Epithelial cell of proximal tubule (primary cell): Measurements from ENCODE around the gene GPR89A. TPM values are rescaled to one million over a fixed set of nuclear protein-coding genes. Genes with fewer than 3 reads are reported as not detected.
"Not testable (repeated sequence)": the region's sequence is repeated elsewhere in the genome, so short reads cannot be mapped to it uniquely, and the experiment has no call there.

ENCODE experiments used
- DNase-seq: peaks from one replicate; pipeline ENCODE4 v3.0.0-alpha.2; 2011; ENCODE audit warnings: low read depth
- H3K4me3 ChIP-seq: 2 replicates; pipeline ENCODE4 v1.5.1; 2011; ENCODE audit warnings: low read depth, mild to moderate bottlenecking, low read length
- total RNA-seq: library from RNA; depleted of rRNA; stranded (reverse); fragments of >200 nt; gene quantifications from 2 replicates; pipeline ENCODE4 v1.2.3, GENCODE V29; 2015
- TF ChIP-seq, protein P1 (sequence below): conservative IDR thresholded peaks from 2 replicates; pipeline ENCODE4 v1.5.1; 2012; ENCODE audit warnings: low read depth, mild to moderate bottlenecking, low read length

GPR89A gene
- total RNA-seq, 1 donor from 2014 or later, result 23.5 TPM

DNA sequence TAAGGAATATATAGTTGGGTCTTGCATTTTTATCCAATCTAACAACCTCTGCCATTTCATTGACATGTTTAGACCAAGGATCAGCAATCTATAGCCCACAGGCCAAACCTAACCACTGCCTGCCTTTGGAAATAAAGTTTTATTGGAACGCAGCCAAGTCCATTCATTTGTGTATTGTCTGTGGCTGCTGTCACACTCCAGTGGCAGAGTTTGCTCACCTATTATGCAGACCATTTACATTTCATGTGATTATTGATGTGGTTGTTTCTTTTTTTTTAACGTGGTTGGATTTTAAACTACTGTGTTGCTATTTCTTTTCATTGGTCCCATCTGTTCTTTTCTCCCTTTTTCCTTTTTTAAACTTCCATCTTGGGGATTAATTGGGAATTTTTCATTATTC is 54.7 kb downstream of the GPR89A start:
- DNase-seq, result peak; percentile 15

DNA sequence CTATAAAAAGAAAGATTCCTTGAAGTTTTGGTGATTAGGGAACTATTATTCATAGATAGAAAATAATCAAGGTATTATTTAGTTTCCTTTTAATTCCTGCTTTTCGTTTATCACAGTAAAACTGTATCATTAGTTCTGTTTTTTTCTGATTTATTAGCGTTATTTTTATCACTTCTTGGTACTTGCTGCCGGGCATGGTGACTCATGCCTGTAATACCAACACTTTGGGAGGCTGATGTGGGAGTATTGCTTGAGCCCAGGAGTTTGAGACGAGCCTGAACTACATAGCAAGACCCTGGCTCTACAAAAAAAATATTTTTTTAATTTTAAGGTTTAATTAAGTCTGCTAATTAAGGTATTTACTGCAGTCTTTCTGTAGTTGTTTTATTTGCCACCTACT is 57.2 kb downstream of the GPR89A start:
- not testable (repeated sequence) for H3K4me3 ChIP-seq, DNase-seq

More for the DNA sequence above, 54.7 kb downstream of the GPR89A start:
- not testable (repeated sequence) for H3K4me3 ChIP-seq

DNA sequence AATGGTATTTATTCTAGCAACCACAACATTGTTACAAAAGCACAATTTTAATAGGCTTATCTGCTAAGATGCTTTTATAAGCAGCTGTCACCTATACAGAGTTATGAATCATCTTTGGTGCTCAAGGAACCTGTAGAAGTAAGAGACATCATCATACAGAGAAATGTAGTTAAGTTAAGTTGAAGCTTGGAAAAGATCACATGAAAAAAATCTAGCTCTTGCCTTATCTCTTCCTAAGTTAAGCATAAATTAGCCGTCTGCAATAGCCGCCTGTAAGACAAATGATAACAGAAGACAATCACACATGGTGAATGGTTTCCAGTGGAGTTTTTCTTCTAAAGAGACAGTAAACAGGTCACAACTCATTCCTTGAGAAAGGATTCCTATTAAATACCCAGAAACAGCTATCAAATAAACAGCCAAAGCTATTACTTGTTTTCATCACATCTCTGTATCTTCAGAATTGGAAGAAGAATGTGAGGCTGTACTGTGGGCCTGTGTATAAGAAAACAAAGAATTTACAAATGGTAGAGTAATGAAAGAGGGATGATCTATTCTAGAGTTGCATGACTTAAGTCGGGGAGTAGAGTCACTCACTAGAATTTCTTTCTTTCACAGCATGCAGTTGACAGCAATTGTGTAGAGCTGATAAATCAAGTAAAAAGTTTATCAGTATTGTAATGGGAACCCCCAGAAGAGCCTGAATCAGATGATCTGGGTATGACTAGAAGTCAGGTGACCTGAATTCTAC is 63.4 kb downstream of the GPR89A start:
- not testable (repeated sequence) for DNase-seq, H3K4me3 ChIP-seq

DNA sequence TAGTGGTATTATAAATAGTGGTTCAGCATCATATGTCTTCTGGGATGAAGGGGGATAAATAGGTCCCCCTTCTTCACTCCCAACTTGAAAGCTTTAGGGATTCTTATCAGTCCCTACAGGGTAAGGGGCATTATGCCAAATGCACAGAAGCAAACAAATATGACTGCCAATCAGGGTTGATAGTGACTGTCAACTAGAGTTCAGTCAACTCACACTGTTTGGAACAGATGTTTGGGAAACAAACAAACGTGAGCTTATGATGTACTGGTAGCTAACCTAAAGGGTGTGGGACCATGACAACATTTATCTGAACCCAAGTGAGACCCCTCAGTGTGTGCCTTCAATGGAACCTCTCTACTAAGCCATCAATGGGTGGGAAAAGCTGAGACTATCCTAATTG is 65.4 kb downstream of the GPR89A start:
- not testable (repeated sequence) for DNase-seq, H3K4me3 ChIP-seq

DNA sequence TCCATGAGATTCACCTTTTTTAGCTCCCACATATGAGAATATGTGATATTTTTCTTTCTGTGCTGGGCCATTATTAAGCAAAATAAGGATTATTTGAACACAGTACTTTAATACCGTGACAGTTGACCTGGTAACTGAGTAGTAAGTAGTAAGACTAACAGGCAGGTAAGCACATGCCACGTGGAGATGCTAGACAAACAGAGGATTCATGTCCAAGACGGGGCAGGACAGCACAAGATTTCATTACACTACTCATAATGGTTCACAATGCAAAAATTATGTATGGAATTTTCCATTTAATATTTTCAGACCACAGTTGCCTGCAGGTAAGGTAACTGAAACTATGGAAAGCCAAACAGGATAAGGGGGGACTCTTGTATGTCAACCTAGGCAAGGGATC is 77.1 kb downstream of the GPR89A start:
- not testable (repeated sequence) for H3K4me3 ChIP-seq, DNase-seq

DNA sequence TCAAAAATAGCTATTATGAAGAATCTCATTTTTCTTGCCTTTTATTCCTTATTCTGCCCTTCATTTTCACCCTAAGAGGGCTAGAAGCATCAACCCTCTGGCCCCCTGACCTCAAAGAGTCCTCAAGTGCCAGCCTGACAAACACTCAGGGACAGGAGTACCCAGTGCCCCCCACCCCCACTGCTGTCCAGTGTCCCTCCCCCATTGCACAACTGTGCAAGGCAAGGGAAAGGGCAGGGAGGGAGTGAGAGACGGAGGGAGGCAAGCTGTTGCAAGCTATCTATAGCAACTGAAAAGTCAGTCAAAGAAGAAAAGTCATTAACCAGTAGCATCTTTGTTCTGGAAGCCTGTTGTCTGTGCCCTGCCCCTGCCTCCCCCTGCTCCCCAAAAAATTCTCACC is 78.3 kb downstream of the GPR89A start:
- H3K4me3 ChIP-seq, DNase-seq: not testable (repeated sequence)

DNA sequence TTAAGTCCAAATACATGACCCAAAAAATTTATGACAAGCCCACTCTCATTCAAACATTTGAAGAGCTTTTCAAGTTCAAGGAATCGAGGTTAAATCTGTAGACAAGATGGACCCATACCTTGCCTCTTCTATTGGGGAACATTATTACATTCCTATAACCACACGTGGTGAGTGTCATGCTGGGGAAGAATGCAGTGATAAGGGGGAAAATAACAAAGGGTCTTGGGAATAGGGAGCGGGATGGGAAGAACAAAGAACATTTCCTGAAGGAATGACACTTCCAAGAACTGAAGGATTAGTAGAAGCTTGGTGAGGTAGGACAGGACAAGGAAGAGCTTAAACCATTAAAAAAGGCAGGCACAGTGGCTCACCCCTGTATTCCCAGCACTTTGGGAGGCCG is 80.5 kb downstream of the GPR89A start:
- H3K4me3 ChIP-seq, result no peak overlapping the region
- no peak for DNase-seq
- TF ChIP-seq, protein P1, sequence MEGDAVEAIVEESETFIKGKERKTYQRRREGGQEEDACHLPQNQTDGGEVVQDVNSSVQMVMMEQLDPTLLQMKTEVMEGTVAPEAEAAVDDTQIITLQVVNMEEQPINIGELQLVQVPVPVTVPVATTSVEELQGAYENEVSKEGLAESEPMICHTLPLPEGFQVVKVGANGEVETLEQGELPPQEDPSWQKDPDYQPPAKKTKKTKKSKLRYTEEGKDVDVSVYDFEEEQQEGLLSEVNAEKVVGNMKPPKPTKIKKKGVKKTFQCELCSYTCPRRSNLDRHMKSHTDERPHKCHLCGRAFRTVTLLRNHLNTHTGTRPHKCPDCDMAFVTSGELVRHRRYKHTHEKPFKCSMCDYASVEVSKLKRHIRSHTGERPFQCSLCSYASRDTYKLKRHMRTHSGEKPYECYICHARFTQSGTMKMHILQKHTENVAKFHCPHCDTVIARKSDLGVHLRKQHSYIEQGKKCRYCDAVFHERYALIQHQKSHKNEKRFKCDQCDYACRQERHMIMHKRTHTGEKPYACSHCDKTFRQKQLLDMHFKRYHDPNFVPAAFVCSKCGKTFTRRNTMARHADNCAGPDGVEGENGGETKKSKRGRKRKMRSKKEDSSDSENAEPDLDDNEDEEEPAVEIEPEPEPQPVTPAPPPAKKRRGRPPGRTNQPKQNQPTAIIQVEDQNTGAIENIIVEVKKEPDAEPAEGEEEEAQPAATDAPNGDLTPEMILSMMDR, result no peak

DNA sequence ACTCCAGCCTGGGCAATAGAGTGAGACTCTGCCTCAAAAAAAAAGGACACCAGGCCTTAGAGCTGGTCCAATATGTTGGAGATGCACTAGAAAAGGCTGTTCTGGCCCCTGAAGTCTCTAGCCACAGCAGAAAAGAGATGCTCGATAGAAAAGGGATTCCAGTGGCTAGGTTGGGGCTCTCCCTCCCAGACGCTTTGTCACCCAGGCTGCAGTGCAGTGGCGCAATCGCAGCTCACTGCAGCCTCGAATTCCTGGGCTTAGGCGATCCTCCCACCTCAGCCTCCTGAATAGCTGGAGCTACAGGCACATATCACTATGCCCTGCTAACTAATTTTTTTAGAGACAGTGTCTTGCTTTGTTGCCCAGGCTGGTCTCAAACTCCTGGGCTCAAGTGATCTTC is 81.1 kb downstream of the GPR89A start:
- no peak for DNase-seq
- TF ChIP-seq, protein P1, result no peak
- H3K4me3 ChIP-seq, result no peak overlapping the region

DNA sequence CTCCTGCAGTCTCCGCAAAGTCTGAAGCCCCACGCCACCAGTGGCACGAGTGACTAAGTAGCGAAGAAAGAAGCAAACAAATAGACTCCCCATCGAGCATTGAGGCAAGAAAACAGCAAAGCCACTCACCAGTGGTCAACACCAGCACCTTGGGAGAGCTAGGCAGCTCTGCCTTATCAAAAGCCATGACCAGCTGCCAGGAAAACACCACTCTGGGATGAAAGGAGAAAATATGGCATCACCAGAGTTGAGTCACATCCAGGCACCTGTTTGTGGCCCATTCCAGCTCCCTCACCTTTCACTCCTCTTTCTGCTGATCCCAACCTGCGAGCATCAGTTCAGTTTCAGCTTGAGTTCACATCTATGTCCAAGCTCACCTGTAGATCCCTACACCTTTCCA is 82.1 kb downstream of the GPR89A start:
- TF ChIP-seq, protein P1, result no peak
- no peak overlapping the region for H3K4me3 ChIP-seq
- no peak for DNase-seq

DNA sequence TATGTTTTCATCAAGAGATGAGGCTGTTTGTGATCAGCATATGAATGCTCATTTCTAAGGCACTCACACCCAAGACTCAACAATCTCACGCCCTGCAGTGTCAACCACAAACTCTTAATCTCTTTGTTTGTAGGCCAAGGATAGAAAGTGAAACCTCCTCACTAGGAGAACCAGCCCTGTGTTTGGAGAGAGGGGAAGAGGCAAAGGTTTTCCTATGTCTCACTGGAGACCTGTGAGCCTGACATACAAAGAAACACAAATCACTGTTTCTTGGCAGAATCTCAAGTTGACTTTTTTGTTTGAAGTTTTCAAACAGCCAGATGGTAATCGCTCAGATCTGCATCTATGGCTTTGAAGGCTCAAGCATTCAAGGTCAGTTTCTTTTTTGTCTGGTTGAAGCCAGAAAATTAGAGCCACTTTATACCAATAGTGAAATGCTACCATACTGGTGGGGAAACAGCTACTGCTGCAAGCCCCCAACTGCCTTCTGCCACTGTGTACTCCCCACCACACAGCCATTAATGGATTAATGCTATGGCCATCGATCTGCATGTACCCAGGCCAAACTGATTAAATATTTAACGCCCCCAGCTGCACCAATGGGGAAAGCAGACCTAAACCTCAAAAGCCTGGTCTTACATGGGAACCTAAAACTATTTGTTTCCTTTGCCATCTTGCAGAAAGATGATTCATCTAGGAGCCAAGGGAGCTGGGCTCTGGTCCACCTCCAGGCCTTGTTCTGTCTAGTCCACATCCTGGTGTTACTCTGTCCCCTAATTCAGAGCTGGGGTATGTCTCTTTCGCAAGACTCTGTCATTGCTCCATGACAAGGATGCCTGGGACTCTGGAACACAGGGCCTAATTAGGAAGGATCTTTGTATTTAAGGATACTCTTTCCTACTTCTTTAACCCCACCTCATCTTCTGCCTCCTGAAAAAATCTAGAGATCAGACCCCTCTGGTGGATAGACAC is 83.1 kb downstream of the GPR89A start:
- no peak overlapping the region for H3K4me3 ChIP-seq
- DNase-seq, result no peak
- TF ChIP-seq, protein P1, result no peak
